DND-41 (cell line): ENCODE data around the gene EGFL7.

Experiments
- ATAC-seq: fragments of 200-7000 bp; cut with Tn5 transposase; 3 replicates; pipeline ENCODE4 v1.9.1; 2021; ENCODE audit warnings: low read depth; ENCODE audit not compliant: insufficient read depth
- DNase-seq: peaks from one replicate; pipeline ENCODE4 v3.0.0-alpha.2; 2020
- H2AFZ ChIP-seq: 2 replicates; pipeline ENCODE4 v1.6.0; 2012; ENCODE audit warnings: low read depth, low read length
- H3K27ac ChIP-seq: 2 replicates; pipeline ENCODE4 v1.5.1; 2012; ENCODE audit warnings: low read length, inconsistent platforms
- H3K27me3 ChIP-seq: fragments of 200-600 bp; sonication (generic); 2 replicates; pipeline ENCODE4 v1.6.0; 2012; ENCODE audit warnings: low read length, mild to moderate bottlenecking, inconsistent platforms; ENCODE audit not compliant: insufficient read depth, poor library complexity
- H3K36me3 ChIP-seq: 2 replicates; pipeline ENCODE4 v1.5.1; 2012; ENCODE audit warnings: low read length, inconsistent platforms; ENCODE audit not compliant: insufficient read depth
- H3K4me1 ChIP-seq: 2 replicates; pipeline ENCODE4 v1.5.1; 2012; ENCODE audit warnings: mild to moderate bottlenecking, low read length; ENCODE audit not compliant: insufficient read depth
- H3K4me2 ChIP-seq: 2 replicates; pipeline ENCODE4 v1.6.0; 2012; ENCODE audit warnings: mild to moderate bottlenecking, moderate library complexity, low read length, inconsistent platforms; ENCODE audit not compliant: insufficient read depth
- H3K4me3 ChIP-seq, 2 experiments: fragments of 200-600 bp in 1 of 2; shearing (Covaris generic) in 1 of 2; 2 replicates each; pipeline ENCODE4 v1.5.1; 2012 to 2016; ENCODE audit warnings: inconsistent platforms in 2 of 2, low read length in 2 of 2, mild to moderate bottlenecking in 2 of 2, low read depth in 1 of 2, moderate library complexity in 1 of 2
- H3K79me2 ChIP-seq: 2 replicates; pipeline ENCODE4 v1.6.0; 2012; ENCODE audit warnings: low read length, inconsistent platforms; ENCODE audit not compliant: insufficient read depth
- H3K9ac ChIP-seq: 2 replicates; pipeline ENCODE4 v1.6.0; 2012; ENCODE audit warnings: low read depth, mild to moderate bottlenecking, inconsistent platforms, low read length, moderate library complexity
- H3K9me3 ChIP-seq: 2 replicates; pipeline ENCODE4 v1.5.1; 2012; ENCODE audit warnings: low read length, moderate library complexity, mild to moderate bottlenecking, inconsistent platforms; ENCODE audit not compliant: insufficient read depth, severe bottlenecking
- H4K20me1 ChIP-seq: 2 replicates; pipeline ENCODE4 v1.6.0; 2012; ENCODE audit warnings: low read length; ENCODE audit not compliant: insufficient read depth
- EZH2 ChIP-seq: IDR thresholded peaks from 3 replicates; pipeline ENCODE4 v1.6.1; 2012; ENCODE audit warnings: borderline replicate concordance, low read depth, mild to moderate bottlenecking, moderate library complexity, low read length, inconsistent platforms; ENCODE audit not compliant: severe bottlenecking
- TF ChIP-seq, protein P1 (sequence below): IDR thresholded peaks from 2 replicates; pipeline ENCODE4 v1.5.1; 2012; ENCODE audit warnings: borderline replicate concordance, low read length, moderate library complexity, mild to moderate bottlenecking; ENCODE audit not compliant: poor library complexity, severe bottlenecking; ENCODE audit errors: extremely low read depth

Gene EGFL7

GRCh38 chr9:136681029-136681428 lies 18.3 kb downstream of the EGFL7 start:
- H3K9ac ChIP-seq: no peak overlapping the region
- no peak for ATAC-seq
- H3K9me3 ChIP-seq: no peaks in the 10 kb centered on the region
- no peak for DNase-seq
- no peaks in the 10 kb centered on the region for H3K27me3 ChIP-seq
- H3K4me2 ChIP-seq: no peak overlapping the region
- no peaks in the 10 kb centered on the region for H3K36me3 ChIP-seq
- H3K4me3 ChIP-seq: no peak overlapping the region
- peaks cover 12% of the 10 kb centered on the region for H3K4me1 ChIP-seq
- TF ChIP-seq, protein P1, sequence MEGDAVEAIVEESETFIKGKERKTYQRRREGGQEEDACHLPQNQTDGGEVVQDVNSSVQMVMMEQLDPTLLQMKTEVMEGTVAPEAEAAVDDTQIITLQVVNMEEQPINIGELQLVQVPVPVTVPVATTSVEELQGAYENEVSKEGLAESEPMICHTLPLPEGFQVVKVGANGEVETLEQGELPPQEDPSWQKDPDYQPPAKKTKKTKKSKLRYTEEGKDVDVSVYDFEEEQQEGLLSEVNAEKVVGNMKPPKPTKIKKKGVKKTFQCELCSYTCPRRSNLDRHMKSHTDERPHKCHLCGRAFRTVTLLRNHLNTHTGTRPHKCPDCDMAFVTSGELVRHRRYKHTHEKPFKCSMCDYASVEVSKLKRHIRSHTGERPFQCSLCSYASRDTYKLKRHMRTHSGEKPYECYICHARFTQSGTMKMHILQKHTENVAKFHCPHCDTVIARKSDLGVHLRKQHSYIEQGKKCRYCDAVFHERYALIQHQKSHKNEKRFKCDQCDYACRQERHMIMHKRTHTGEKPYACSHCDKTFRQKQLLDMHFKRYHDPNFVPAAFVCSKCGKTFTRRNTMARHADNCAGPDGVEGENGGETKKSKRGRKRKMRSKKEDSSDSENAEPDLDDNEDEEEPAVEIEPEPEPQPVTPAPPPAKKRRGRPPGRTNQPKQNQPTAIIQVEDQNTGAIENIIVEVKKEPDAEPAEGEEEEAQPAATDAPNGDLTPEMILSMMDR: no peak
- no peak for TF ChIP-seq EZH2
- no peak overlapping the region for H2AFZ ChIP-seq
- H3K79me2 ChIP-seq: peaks cover 11% of the 10 kb centered on the region
- H4K20me1 ChIP-seq: peaks cover 16% of the 10 kb centered on the region
- no peak overlapping the region for H3K27ac ChIP-seq

GRCh38 chr9:136681945-136682699 lies 19.4 kb downstream of the EGFL7 start:
- no peak overlapping the region for H3K9ac ChIP-seq
- no peaks in the 10 kb centered on the region for H3K27me3 ChIP-seq
- no peak overlapping the region for H3K4me3 ChIP-seq
- no peak overlapping the region for H3K4me2 ChIP-seq
- TF ChIP-seq, protein P1: no peak
- no peak for TF ChIP-seq EZH2
- H3K79me2 ChIP-seq: peaks cover 12% of the 10 kb centered on the region
- peaks cover 20% of the 10 kb centered on the region for H3K4me1 ChIP-seq
- no peak overlapping the region for H2AFZ ChIP-seq
- no peak overlapping the region for H3K27ac ChIP-seq
- H4K20me1 ChIP-seq: peaks cover 16% of the 10 kb centered on the region
- ATAC-seq (no peak), DNase-seq (no peak)
- H3K36me3 ChIP-seq: no peaks in the 10 kb centered on the region
- H3K9me3 ChIP-seq: no peaks in the 10 kb centered on the region

GRCh38 chr9:136682710-136683109 lies 20.0 kb downstream of the EGFL7 start:
- H4K20me1 ChIP-seq: peaks cover 16% of the 10 kb centered on the region
- H3K9ac ChIP-seq: no peak overlapping the region
- H3K27ac ChIP-seq: no peak overlapping the region
- H3K27me3 ChIP-seq: no peaks in the 10 kb centered on the region
- H3K4me1 ChIP-seq: peaks cover 21% of the 10 kb centered on the region
- no peaks in the 10 kb centered on the region for H3K9me3 ChIP-seq
- H2AFZ ChIP-seq: no peak overlapping the region
- H3K4me3 ChIP-seq: no peak overlapping the region
- peaks cover 12% of the 10 kb centered on the region for H3K79me2 ChIP-seq
- ATAC-seq (no peak), DNase-seq (no peak)
- no peaks in the 10 kb centered on the region for H3K36me3 ChIP-seq
- TF ChIP-seq, protein P1: no peak
- no peak for TF ChIP-seq EZH2
- no peak overlapping the region for H3K4me2 ChIP-seq
